ENCODE measurements around the gene PTPRN2.
"Not testable (repeated sequence)": the region's sequence is repeated elsewhere in the genome, so short reads cannot be mapped to it uniquely, and the experiment has no call there.

PTPRN2 gene

DNA sequence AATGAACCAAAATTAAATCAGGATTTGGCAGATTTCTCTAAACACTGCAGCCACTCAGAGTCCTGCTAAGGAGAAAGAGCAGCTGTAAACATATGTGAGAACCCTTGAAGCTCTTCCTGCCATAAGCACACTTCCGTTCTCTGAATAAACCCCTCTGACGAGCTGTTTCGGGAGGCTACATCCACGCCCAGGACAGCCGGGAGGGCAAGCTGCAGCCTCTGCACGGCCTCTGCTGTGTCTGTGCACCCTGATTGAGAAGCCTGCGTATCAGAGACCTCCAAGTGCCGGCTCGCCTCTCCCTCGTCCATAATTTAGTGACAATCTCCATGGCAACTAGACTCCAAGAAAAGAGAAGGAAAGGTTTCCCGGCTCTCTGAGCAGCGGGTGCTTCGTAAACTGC is 114.4 kb downstream of the PTPRN2 start:
- in situ Hi-C loops (cut with MboI; ENCODE audit: low sequenced_read_pairs): no loop called here

DNA sequence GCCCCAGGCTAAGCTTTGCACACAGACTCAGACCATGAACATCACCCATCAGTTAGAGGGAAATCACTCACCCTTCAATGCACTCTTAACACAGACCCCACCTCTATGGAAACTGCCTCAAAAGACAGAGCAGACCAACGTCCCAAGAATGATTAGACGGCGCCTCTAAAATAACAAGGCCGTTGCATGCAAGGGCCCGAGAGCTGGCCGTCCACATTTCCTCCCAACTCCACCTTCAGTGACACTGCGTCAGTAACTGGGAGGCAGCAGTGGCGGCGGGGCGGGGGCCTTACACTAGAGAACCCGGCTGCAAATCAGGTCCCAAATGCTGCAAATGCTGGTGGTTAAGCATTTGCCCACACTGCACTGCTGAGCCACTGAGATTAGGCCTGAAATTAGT is 115.0 kb downstream of the PTPRN2 start:
- in situ Hi-C loops (cut with MboI; ENCODE audit: low sequenced_read_pairs): no loop called here

DNA sequence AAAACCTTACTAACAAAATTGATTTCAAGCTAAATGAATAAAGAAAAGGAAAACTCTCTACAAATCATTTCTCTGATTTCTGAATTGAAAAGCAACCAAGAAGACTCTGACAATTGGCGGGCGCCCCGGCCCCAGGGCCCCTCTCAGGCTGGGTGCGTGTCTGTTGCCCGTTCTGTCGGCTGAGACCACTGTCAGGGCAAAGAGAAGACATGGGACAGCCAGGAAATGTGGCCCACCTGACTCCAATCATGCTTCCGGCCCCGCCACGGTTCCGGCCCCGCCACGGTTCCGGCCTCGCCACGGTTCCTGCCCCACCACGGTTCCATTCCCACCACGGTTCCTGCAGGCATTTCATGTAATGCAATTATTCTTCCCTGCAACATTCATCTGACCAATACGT is 115.9 kb downstream of the PTPRN2 start:
- in situ Hi-C loops (cut with MboI; ENCODE audit: low sequenced_read_pairs): no loop called here

DNA sequence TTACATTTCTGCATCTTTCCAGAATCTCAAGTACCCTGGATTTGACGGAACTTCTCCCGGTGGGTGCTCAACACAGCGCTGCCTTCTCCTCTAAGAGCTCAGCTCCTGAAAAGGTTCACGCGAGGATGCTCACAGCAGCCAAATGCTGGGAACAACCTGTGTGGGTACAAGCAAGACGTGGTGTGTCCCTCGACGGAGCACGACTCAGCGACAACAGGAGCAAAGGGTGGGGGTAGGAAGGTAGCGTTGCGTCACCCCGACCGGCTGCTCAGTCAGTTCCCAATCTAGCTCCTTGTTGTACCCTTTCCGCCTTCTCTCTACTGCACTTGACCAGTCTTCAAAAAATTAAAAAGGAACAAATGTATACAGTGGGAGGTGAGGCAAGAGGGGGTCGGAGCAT is 117.3 kb downstream of the PTPRN2 start:
- in situ Hi-C loops (cut with MboI; ENCODE audit: low sequenced_read_pairs): no loop called here

DNA sequence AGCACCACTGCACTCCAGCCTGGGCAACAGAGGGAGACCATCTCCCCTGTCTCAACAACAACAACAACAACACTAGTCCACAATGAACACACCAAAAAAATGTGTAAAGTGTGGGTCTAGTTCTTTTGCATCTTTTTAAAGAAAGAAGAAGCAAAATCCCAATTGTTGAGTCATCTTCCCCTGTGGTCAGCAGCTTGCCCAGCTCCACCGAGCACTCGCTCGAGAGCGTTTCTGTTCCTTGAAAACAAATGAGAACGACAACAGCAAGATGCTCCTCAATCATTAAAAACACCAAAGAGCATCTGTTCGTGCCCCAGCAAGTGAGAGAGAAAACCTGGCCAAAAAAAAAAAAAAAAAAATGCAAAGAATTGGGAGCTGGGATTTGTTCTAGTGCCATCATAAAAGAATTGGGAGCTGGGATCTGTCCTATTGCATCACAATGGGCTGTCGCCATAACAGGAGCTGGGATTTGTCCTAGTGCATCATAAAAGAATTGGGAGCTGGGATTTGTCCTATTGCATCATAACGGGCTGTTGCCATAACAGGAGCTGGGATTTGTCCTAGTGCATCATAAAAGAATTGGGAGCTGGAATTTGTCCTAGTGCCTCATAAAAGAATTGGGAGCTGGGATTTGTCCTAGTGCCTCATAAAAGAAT is 118.1 kb downstream of the PTPRN2 start:
- in situ Hi-C loops (cut with MboI; ENCODE audit: low sequenced_read_pairs): no loop called here

DNA sequence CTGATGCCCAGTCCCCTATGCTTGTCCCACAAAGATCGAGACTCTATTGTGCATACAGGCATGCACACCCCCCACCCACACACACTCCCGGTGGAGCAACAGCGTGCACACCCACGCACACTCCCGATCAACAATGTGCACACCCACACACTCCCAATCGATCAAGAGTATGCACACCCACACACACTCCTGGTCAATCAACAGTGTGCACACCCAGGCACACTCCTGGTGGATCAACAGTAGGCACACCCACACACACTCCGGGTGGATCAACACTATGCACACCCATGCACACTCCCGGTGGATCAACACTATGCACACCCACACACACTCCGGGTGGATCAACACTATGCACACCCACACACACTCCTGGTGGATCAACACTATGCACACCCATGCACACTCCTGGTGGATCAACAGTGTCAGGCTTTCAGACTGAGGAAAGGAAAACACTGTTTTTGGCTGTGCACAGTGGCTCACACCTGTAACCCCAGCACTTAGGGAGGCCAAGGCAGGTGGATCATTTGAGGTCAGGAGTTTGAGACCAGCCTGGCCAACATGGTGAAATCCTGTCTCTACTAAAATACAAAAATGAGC is 118.8 kb downstream of the PTPRN2 start:
- in situ Hi-C loops (cut with MboI; ENCODE audit: low sequenced_read_pairs): no loop called here

DNA sequence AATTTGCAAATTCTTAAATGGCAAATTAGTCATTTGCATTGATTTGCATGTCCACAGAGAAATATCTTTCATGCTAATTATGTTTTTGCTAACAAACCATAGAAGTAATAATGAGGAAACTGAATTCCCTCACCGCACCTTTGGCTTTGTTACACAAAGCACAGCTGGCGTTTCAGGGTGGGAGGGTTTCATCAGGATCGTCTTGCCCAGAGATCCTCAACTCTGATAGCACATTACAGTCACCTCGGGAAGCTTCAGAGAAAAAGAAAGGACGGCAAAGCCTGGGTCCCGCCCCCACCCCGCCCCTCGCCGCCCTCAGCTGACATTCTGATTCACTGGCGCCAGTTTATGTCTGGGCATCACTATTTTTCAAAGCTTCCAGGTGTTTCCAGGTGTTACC is 119.4 kb downstream of the PTPRN2 start:
- in situ Hi-C loops (cut with MboI; ENCODE audit: low sequenced_read_pairs): no loop called here

DNA sequence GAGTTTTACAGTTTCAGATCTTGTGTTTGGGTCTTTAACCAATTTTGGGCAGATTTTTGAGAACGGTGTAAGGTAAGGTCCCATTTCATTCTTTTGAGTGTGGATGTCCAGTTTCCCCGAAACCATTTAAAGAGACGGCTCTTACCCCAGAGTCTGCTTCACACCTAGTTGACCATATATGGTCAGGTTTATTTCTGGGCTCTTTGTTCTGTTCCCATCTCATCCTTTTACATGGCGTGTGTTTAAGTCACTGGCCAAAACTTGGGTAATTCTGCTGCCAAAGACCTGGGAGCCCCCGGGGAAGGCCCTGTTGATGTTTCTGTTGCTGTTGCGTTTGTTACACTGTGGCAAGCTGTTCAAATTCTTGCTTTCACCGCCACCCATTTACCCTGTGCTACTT is 120.1 kb downstream of the PTPRN2 start:
- in situ Hi-C loops (cut with MboI; ENCODE audit: low sequenced_read_pairs): no loop called here

DNA sequence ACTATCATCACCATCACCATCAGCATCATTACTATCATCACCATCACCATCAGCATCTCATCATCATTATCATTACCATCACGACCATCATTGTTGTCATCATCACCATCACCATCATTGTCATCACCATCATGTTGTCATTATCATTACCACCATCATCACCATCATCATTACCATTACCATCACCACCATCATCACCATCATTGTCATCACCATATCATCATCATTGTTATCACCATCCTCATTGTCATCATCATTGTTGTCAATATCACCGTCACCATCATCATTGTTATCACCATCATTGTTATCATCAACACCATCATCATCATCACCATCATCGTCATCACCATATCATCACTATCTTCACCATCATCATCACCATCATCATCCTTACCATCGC is 124.3 kb downstream of the PTPRN2 start:
- in situ Hi-C loops (cut with MboI; ENCODE audit: low sequenced_read_pairs): no loop called here

DNA sequence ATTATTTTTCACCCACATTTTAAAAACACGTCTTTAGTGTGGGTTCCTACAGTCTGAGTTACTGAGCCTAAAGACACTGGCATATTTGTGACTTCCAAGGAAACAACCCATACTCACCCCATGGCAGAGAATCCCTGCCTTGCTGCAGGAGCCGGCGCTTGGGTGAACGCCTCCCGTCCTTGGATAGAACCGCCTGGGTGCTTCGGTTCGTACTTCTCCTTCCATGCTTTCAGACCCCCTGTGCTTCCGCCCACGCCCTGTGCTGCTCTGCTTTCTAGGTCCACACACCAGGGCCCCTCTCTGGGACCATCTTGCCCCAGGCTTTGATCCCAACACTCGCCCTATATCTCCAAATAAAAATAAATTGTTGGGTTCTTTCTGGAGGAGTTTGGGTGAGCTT is 125.8 kb downstream of the PTPRN2 start:
- in situ Hi-C loops (cut with MboI; ENCODE audit: low sequenced_read_pairs): no loop called here

DNA sequence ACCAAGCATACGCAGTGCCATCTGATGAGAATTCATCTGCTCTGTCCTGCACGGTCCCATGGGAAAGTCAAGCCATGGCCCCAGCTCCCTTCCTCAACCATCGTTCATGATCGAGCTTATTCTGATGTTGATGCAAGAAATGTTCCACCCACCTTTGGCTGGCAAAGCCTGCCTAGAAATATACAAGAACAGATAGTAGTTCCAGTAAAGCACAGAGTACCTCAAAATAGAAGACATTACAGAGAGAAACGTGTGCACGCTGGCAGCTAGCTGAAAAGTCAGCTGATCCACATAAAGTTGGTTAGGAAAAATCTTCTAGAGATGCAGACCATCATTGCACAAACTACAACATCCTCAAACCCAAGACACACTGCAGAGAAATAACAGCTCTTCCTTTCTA is 127.0 kb downstream of the PTPRN2 start:
- in situ Hi-C loops (cut with MboI; ENCODE audit: low sequenced_read_pairs): no loop called here

DNA sequence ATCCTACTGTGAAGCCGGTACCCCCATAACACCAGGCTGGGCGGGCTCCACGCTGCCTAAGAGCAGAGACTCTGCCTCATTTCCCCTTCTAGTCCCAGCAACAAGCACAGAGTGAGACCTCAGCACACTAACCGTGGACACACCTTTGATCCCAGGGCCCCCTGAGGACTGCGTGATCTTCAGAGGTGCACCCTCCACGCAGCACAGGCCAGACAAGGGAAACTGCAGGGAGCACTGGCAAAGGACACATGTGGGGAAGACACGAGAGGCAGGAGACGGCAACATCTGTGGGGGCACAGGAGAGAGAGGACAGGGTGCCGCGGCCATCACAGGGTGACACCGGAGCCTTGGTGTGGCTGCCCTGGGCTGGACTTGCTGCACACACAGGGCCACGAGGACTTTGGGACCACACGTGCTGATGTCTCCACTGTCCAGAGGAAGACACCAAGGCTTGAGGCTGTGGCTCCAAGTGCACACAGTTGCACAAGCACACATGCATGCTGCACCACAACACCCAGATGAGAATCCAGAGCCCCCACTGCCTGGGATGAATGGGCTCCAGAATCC is 128.8 kb downstream of the PTPRN2 start:
- in situ Hi-C loops (cut with MboI; ENCODE audit: low sequenced_read_pairs): no loop called here

DNA sequence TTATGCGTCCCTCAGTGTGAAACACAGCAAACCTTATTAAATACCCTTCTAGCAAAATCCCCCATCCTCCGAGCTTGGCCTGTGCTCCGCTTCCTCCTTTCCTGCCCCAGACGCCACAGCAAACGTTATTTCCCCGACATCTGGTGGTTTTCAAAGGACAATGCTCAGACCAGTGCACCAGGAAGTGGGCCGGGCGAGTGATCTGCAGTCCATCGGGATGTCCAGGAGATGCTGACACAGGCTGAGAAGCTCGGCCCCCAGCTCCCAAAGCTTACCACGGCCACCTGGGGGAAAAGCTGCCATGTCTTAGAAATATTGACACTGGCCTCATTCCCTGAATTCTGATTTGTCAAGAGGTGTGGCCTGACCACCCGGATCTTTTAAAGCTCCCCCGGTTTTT is 129.5 kb downstream of the PTPRN2 start:
- in situ Hi-C loops (cut with MboI; ENCODE audit: low sequenced_read_pairs): no loop called here

DNA sequence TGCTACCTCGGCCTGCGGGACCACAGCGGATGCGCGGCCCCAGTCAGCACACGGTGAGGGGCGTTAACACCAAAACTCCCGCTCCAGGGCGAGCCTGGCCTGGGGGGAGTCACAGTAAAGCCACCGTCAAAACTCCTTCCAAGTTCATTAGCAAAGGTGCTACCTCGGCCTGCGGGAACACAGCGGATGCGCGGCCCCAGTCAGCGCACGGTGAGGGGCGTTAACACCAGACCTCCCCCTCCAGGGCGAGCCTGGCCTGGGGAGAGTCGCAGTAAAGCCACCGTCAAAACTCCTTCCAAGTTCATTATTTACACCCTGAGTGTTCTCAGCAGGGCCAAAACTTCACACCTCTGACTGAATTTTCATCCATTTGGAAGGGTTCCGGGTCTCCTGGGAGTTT is 130.0 kb downstream of the PTPRN2 start:
- in situ Hi-C loops (cut with MboI; ENCODE audit: low sequenced_read_pairs): not testable (repeated sequence)

DNA sequence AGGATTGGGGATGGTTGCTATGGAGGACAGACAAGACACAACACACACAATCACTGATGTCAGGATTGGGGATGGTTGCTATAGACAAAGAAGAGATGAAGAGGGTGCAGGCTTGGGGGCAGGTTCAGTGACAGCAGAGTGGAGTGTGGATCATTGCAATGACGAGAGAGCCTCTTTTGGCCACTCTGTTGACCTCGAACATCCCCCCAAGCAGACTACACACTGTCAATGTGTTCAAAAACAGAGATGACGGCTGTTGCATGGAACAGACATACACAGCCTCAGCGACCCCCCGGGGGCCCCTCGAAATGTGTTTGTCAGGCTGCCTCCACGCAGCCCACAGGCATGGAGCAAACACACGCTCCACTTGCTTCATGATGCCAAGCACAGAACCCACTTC is 133.0 kb downstream of the PTPRN2 start:
- in situ Hi-C loops (cut with MboI; ENCODE audit: low sequenced_read_pairs): no loop called here

DNA sequence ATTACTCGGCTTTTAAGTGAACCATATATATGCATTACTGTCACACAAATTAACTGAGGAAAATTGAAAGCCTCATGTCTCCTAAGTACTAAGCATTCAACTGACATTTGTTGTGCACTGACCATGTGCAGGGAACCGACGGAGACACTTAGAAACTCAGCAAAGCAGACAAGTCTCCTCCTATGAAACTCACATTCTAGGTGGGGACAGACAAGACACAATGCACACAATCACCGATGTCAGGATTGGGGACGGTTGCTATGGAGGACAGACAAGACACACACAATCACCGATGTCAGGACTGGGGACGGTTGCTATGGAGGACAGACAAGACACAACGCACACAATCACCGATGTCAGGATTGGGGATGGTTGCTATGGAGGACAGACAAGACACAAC is 134.0 kb downstream of the PTPRN2 start:
- in situ Hi-C loops (cut with MboI; ENCODE audit: low sequenced_read_pairs): no loop called here

DNA sequence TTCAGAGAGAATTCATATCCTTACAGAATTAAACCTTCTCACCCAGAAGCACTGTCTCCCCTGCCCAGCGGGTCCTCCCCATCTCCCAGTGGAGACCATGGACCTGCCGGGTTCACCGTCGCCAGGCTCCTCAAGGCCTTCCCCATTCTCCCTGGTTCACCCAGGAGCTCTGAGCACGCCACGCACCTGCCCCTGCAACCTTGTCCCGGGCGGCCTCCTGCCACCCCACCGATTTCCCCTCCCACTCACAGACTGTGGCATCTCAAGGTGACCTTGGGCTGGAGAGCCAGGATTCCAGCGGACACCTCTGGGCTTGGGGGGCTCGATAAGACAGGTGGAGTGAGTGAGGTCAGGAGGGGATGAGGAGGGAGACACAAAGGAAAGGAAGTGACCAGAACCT is 135.3 kb downstream of the PTPRN2 start:
- in situ Hi-C loops (cut with MboI; ENCODE audit: low sequenced_read_pairs): no loop called here

DNA sequence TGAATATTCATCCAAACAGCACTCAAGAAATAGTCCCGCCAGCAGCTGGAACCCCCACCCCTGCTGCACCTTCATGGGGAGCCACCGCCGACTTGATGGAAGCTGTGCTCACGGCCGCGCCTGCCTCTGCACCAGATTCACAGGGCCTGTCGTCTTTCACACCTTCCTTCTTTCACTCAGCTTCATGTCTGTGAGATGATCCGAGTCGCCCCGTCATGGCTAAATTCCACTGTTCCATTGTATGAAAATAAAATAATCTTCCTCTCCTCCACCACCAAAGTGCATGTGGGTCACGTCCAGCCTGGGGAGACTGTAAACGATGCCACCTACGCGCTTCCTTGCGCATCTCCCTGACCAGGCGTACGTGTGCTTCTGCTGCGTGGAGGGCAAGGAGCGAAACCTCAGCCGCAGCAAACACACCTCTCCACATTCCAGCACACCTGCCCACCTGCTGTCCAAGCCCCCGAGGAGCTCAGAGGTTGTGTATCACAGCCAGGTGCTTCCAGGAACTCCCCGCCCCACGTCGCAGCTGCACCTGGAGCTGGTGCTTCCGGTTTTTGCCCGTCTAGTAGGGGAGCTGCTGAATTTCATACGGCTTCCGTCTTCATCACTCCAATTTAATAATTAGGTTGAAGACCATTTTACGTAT is 137.0 kb downstream of the PTPRN2 start:
- in situ Hi-C loops (cut with MboI; ENCODE audit: low sequenced_read_pairs): no loop called here

DNA sequence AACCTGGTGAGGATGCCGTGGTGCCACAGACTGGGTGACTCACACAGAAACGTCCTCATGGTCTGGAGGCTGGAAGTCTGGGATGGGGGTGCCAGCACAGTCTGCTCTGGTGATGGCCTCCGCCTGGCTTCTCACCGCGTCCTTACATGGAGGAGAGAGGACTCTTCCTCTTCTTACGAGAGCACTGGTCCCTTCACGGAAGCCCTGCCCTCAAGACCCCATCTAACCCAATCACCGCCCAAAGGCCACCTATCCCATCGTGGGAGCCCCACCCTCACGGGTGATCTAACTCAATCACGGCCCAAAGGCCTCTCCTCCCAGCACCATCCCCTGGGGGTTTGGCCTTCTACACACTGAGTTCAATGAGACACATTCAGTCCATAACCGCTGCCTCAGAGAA is 137.7 kb downstream of the PTPRN2 start:
- in situ Hi-C loops (cut with MboI; ENCODE audit: low sequenced_read_pairs): no loop called here

DNA sequence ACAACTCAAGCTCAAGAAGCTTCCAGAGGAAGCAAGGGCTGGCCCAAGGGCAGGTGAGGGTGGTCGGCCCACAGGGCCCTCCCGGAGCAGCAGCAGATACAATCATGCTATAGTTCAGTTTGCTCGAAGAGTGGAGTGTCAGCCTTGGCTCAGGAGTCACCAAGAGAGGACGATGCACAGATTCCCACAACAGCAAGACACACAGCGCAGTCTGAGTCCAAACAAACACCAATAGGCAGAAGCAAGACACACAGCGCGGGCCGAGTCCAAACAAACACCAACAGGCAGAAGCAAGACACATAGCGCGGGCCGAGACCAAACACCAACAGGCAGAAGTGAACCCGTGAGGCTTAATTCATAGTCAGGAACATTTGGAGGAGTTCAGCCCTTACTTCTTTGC is 138.4 kb downstream of the PTPRN2 start:
- in situ Hi-C loops (cut with MboI; ENCODE audit: low sequenced_read_pairs): no loop called here

DNA sequence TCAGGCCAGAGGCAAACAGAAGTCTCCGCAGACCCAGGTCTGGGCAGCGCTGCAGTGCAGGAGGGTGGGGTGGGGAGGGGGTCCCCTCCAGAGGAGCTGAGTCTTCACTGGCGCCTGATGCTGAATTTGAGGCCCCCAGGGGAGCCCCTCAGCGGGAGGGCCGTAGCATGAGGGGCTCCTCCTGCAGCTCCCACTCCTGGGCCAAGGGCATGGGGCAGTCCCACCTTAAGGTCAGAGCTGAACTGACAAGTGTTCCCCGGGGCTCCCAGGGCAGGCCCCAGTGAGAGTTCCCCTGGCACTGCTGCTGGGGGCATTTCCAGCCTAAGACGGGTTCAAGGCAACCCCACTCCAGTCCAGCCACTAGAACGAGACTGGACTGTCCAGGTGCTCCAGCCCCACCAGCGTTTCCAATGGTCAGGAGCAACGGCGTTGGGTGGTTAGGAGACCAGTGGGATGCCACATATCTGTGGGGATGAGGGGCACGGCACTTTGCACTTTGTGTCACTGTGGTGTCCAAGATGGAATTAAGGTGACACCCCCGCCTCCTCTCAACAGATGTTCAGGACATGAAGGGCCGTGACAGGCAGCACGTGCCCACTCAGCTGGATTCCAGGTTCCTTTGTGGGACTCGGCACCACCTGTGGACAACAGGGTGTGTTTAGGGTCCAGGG is 139.1 kb downstream of the PTPRN2 start:
- in situ Hi-C loops (cut with MboI; ENCODE audit: low sequenced_read_pairs): no loop called here

All from hTERT RPE-1 (cell line).